GM12878 (cell line): ENCODE measurements around the gene EPHA10.

ENCODE experiments used
- BCLAF1 ChIP-seq: fragments of 450-650 bp; IDR thresholded peaks from 2 replicates; pipeline ENCODE4 v1.6.1; 2017; ENCODE audit warnings: antibody characterized with exemption, mild to moderate bottlenecking, moderate library complexity
- MXI1 ChIP-seq: fragments of 150-350 bp; IDR thresholded peaks from 2 replicates; pipeline ENCODE4 v1.6.1; 2011; ENCODE audit warnings: low read depth, mild to moderate bottlenecking, inconsistent platforms, low read length, improper control_type of control experiment
- POLR2A ChIP-seq: IDR thresholded peaks from 2 replicates; pipeline ENCODE4 v1.6.1; 2011; ENCODE audit warnings: low read depth, mild to moderate bottlenecking, low read length
- POLR2AphosphoS5 ChIP-seq: IDR thresholded peaks from 2 replicates; pipeline ENCODE4 v1.6.1; 2011; ENCODE audit warnings: mild to moderate bottlenecking, low read length, inconsistent platforms
- SMC3 ChIP-seq: IDR thresholded peaks from 2 replicates; pipeline ENCODE4 v1.6.1; 2011; ENCODE audit warnings: low read length, improper control_type of control experiment, borderline replicate concordance
- USF2 ChIP-seq: IDR thresholded peaks from 2 replicates; pipeline ENCODE4 v1.6.1; 2011; ENCODE audit warnings: low read depth, low read length, improper control_type of control experiment, borderline replicate concordance

- no peak for TF ChIP-seq SMC3
- no peak for TF ChIP-seq MXI1
- TF ChIP-seq BCLAF1: no peak
- TF ChIP-seq USF2: no peak
- no peak for TF ChIP-seq POLR2A
- no peak for TF ChIP-seq POLR2AphosphoS5
Measured at GRCh38 chr1:37697090-37697489, 67.8 kb downstream of the EPHA10 start.
